NCI-H1092 (cell line): ENCODE data around the gene ESYT3.
"Not testable (repeated sequence)": the region's sequence is repeated elsewhere in the genome, so short reads cannot be mapped to it uniquely, and the experiment has no call there.

ENCODE experiments used
- DNase-seq: peaks from one replicate; lab custom pipeline; 2025; lab: John Stamatoyannopoulos, UW

Gene ESYT3

DNA sequence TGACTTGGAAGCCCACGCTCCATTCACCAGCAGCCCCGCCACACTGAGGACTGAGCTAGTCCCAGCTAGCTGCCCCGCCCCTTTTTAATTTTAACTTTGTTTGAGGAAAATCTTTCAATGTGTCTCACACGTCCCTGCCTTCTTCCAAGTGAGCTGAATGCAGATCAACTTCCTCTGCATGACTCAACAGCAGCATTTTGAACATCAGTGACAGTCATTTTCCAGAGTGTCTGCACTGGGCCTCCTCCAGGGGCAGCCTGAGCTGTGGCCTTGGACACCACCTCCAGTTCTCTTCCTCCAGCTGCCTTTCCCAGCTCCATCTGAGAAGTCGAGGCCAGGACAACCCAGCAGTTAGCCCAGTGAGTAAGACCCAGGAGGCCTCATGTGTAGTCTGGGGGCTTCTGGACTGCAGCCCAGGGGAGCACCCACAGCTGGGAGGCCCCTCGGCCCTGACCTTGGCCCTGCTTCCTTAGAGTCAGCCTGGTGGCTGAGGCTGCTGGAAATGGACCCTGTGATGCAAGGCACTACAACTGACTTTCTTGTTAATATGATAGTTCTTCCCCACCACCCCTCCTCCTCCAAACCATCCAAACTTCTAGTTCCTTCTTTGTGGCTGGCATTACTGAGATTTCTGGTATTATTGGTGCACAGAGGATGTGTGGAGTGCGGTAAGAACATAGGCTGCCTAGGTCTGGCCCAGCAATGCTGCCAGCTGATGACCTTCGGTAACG, 21.4 kb upstream of the ESYT3 start:
- DNase-seq, result no peak

DNA sequence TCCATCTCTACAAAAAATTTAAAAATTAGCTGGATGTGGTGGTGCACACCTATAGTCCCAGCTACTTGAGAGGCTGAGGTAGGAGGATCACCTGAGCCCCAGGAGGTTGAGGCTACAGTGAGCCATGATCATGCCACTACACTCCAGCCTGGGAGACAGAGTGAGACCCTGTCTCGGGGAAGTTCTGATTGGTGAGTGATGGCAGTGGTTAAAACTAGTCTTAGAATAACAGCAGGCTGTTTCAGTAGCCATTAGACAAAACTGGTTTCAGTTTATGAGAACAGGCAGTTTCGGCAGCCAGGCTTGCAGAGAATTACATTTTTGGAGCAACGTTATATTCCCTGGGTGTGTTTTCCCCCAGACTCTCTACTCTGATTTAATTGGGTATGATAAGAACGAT, 18.2 kb upstream of the ESYT3 start:
- DNase-seq, result not testable (repeated sequence)

DNA sequence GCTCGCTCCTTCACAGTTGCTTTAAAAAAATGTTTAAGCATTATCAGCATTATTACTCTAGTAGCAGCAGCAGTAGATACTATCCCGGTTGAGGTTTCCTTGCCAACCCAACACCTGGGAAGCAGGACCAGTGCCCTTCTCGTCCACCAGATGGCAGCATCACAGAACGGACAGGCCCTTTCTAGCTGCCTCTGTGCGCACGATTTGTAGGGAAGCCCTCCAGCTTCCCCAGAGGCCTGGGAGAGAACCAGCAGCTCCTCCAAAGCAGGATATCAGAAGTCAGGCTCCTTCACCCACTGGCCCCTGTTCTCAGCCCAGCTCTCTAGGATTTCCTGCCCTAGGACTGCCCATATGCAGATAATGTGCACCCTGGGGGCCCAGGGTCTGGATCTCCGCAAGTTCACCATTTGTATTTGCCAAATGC, 16.8 kb upstream of the ESYT3 start:
- peak; percentile 70 for DNase-seq

DNA sequence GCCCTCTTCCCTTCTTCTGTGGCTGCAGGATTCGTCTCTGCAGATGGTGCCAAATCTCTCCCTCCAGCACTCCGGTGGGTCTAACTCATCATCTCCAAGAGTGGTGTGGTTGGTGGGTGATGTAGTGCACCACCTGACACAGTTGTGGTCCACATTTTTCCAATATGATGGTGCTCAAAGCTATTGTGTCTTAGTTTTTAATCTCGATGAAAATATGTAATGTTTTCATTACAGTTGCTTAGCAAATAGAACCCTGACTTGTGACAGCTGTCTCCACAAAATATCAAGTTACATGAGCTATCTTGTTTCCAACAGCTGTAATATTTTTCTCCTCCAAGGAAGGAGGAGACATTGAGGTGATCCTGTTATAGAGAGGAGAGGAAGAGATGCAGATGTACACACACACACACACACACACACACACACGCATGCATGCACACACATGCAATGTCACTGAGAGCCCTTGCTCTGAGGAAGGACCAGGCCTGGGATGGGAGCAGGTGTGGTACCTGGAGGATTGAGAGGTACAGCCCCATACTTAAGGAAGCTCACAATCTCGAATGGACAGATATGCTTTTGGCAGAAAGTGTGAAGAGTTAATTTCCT, 15.7 kb upstream of the ESYT3 start:
- no peak for DNase-seq

DNA sequence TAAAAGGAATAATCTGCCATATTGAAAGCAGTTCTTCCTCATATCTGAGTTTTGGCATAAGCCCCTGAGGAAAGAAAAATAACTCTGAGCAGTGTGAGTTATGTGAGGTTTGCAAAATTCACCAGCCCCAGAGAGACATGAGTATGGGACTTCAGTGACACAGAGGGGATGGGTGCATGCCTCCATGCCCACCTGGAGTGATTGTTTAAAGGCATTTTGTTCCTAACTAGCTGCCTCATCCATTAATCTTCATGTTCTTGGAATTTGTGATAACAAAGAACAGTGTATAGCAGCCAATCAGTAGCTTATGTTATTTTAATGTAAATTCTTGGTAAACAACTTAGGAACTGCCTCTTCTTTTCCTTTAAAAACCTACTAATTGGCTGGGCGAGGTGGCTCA, 11.1 kb upstream of the ESYT3 start:
- no peak for DNase-seq

DNA sequence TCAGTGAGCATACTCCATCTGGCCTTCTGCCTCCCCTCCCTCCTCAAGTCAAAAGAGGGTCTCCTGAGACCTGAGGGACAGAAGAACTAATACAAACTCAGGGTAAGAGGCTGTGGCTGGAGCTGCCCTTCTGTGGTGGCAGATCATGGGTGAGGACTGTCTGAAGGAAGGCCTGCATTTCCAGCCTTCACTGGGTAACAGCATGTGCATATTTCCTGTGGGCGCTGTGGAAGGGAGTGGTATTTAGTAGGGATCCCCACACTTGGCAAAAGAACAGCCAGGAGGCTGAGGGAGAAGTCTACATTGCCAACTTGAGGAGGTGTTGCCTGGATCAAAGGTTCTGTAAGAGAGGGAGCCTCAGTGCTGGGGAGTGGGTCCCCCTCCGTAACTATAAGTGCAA, 10.1 kb upstream of the ESYT3 start:
- no peak for DNase-seq

DNA sequence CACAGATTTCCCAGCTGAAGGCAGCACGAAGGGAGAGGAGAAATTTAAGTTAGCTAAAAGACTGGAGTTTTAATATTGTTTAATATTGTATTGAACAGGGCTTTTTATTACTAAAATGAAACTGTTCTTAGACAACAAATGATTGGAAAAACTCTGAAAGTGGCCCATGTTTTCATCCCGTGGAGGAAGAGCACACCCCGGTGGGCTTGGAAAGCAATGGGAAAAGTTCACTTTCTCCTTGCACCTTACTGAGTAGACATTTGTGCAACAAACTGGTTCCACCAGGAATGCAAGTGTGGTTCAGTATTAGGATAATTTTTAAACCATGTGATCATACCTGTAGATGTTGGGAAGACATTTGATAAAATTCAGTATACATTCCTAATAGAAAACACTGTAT, 8.2 kb upstream of the ESYT3 start:
- DNase-seq, result no peak

DNA sequence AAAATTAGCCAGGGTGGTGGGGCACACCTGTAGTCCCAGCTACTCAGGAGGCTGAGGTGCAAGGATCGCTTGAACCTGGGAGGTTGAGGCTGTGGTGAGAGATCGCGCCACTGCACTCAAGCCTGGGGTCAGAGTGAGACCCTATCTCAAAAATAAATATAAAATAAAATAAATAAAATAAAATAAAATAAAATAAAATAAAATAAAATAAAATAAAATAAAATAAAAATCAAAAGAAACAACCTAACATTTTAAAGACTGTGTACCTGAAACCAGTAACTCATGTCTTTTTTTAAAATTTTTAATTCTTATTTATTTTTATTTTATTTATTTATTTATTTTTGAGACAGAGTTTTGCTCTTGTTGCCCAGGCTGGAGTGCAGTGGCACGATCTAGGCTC, 7.7 kb upstream of the ESYT3 start:
- DNase-seq, result not testable (repeated sequence)

DNA sequence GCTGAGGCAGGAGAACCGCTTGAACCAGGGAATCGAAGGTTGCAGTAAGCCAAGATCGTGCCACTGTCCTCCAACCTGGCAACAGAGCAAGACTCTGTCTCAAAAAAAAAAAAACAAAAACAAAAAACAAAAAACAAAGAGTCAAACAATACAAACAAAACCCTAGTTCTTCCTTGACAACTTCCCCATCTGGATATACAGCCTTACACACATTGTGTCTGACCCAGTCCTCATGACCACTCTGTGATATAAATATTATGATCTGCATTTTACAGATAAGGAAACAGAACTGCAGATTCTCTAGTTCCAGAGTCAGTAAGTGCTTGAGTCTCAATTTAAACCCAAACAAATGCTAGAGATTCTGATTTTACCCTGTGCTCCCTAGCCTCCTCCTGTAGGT, 4.8 kb upstream of the ESYT3 start:
- no peak for DNase-seq

DNA sequence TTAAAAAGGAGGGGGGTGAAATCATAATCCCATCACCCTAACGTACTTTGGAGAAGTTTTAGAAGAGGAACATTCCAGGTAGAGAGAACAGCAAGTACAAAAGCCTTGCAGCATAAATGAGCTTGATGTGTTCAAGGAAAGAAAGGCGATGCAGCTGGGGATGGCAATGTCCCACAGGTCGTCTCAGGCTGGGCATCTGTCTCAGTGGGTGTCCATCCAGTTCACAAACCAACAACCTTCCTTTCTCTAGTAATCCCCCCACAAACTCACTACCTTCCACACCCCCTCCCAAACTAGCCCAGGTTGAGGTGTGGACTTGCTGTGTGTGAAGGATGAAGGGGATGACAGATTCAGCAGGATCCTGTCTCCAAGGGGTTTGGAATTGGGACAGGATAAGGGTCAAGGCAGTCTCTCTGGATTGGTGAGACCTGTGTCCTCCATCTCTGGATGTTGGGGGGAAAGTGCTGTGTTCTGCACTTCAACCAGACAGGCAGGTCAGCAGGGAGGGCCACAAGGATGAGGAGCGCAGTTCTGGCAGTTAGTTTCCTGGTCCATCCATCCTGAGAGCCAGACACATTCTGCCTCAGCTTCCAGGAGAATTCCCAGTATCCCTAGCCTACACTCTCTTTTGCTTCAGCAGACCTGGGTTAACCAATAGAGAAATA, 1.7 kb upstream of the ESYT3 start:
- DNase-seq, result no peak

DNA sequence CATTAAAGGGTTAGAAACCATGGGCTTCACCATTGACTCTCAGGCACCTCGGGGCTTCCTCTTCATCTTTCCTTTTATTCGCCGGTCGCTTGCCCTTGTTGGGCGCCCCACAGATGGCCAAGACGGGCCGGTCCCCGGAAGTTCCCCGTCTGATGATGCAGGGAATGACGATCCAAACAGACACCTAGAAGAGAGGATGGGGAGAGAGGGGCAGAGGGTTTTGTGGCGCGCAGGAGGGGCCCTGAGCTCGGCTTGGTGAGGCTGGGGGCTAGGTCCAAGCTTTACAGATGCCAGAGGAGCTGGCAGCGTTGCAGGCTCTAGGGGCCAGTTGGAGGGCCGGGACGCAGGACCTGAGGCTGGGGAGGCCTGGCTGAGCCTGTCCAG, 532 bp upstream of the ESYT3 start:
- DNase-seq, result no peak

DNA sequence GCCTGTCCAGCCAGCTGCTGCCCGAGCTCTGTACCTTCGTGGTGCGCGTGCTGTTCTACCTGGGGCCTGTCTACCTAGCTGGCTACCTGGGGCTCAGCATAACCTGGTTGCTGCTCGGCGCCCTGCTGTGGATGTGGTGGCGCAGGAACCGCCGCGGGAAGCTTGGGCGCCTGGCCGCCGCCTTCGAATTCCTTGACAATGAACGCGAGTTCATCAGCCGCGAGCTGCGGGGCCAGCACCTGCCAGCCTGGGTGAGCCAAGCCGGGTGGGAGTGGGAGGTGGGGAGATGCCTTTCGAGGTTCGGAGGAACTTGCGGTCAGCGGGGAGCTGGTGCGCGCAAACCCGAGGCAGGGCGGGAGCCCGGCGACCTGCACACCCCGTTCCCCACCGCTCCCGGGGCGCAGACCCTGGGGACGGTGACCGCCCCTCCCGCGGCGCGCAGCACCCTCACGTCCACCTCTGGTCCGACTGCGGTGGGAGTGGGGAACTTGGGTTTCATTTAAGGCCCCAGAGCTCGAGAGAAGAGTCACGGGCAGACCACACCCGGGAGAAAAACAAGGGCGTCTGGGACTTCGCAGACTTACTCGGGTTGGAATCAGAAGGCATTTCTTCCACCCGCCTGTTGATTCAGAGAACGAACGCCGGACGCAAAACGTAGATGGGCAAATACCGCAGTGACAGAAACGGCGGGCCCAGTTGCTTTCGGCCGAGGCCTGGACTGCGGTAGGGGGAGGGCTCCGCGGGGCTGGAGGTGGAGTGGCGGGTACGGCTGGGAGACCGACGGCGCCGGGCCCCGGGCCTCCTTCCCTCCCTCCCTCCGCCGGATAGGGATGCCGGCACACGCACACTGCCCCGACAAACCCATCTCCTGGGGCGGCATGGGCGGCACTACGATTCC, 708 bp downstream of the ESYT3 start:
- no peak for DNase-seq

DNA sequence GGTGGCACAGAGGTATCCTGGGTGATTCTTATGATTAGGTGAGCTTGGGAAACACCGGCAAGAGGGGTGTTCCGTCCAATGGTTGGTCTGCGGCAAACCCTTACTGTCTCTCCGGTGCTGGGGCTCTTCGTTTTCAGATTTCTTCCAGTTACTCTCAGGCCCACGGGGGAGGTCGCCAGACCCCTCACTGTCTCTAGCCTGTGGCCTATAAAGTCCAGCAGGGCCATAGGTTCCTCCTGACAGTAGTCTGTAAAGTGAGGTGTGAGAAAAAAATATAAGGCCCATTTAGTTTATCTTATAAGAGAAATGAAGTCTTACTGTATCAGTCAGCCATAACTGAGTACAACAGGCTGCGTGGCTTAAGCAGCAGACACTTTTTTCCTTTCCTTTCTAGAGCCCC, 1.4 kb downstream of the ESYT3 start:
- DNase-seq, result no peak

DNA sequence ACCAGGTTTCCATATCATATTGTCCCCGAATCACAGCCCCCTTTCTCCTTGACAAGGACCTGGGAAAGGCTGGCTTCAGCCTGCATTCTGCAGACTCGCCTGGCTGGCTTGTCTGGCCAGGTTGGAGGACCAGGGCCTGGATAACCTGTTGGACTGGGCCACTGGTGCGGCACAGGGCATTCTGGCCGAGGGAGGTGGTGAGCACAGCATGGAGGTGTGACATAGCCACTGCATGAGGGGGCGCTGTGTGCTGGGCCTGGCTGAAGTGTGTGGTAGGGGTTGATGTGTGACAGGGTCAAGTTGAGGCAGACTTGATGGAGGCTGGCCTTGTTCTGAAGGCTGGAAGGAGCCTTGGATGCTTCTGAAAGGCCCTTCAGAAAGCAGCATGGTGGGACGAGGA, 2.9 kb downstream of the ESYT3 start:
- no peak for DNase-seq

DNA sequence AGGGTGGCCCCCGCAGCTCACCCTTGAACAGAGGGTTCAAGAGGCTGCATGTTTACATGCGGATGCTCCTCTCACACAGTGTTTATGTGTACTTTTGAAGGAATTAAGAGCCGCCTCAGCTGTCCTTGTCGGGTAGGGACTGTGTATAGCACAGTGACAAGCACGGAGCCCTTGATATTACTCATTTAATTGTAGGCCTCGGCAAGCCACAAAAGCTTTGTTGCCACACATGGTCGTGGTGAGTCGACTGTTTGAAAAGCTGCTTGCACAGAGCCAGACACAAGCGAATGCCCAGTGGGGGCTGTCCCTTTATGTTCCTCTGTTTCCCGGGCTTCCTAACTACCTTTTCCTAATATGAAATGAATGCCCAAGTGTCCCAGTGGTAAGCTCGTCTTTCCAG, 4.5 kb downstream of the ESYT3 start:
- no peak for DNase-seq

DNA sequence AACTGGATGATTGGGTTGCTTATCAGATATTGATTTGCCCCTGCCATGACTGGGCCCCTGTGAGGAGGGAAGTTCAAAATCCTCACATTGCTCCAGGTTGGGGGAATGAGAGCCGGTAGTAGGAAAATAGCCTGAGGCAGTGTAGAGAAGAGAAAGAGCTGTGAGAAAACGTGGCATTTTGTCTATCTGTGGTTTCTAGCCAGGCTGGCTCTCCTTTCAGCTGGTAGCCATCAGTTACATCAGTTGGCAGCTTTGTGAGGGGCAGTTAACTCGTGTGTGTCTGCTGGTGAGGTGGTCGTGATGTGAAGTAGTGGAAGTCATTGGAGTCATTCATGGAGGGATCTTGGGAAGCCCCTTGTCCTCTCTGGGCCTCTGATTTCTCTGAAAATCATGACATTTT, 5.2 kb downstream of the ESYT3 start:
- DNase-seq, result no peak

DNA sequence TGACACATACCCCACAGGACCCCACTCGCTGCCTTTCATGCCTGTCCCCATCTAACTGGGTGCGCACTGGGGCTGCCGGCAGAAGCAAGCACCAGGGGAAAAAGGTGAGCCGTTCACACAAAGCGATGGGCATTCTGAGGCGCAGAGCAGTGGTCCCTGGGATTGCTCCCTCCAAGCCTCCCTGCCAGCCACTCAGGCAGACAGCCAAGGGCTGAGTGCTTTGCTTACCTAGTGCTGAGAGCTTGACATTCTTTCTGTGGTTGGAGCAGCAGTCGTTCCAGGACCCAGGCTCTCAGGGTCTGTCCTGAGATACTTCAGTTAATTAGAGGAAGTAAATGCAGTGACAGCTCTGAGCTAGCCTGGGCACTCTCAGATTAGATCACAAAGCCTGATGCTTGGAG, 5.7 kb downstream of the ESYT3 start:
- peak; percentile 73 for DNase-seq

DNA sequence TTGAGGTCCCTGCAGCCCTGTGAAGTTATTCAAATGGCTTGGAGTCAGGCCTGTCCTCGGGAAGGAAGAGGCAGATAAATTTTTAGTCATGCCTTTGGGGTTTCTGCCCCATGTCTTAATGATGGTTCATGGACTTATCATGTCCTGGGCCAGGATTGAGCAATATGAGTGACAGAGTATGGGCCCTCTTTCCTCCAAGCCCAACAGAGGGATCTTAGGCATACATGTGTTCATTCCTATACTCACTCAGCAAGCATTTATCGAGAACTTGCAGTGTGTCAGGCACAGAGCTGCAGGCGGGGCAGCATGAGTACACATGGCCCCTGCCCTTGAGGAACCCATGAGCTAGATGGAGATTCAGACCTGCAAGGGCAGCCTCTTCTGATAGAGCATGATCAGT, 6.2 kb downstream of the ESYT3 start:
- no peak for DNase-seq

DNA sequence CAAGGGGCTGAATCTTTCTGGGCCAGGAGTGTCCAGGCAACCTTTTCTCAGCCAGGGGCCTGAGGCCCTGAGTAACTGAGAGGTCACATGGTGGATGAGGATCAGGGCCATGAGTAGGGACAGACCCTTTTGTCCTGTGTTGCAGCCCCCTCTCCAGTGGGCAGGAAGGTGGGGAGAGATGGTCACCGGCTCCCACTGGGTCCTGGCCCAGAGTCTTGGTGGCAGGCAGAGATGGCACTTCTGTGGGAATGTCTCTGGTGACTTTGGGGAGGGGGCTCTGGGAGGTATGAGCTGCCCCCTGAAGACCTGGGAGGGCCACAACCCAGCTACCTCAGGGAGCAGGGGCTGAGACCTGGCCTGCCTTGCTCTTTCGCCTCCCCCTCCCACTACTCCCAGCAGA, 6.8 kb downstream of the ESYT3 start:
- DNase-seq, result no peak

DNA sequence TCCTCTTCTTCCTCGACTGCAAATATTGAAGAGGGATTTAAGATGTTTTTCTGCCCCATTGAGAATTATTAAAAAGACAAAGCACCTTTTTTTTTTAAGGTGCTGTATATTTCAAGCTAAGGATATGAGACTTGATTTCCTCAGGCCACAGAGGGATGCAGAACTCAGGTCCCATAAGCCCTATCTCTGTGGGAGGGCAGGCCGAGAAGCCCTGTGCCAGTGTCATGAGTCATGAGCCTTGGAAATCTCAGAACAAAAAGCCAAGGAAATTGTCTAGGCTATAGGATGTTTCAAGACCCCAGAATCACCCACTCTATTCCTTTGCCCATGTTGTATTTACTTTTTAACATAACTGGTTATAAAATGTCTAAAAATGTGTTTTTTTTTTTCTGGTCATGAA, 7.3 kb downstream of the ESYT3 start:
- DNase-seq, result no peak

DNA sequence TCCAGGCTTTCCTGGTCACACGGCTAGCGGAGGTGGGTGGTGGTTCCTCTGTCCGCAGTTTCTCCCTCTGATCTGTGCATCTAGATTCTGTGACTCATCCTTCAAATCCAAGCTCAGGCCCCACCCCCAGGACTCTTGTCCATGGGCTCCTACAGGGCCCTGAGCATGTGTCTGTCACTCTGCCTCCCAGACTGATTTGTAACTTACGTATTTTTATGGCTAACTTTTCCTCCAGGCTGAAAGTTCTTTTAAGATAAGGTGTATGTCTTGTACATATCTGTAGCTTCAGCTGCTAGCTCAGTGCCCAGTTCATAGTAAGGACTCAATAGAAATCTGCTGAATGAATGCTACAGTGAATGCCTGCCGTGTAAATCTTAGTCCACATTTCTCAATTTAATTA, 8.0 kb downstream of the ESYT3 start:
- no peak for DNase-seq

DNA sequence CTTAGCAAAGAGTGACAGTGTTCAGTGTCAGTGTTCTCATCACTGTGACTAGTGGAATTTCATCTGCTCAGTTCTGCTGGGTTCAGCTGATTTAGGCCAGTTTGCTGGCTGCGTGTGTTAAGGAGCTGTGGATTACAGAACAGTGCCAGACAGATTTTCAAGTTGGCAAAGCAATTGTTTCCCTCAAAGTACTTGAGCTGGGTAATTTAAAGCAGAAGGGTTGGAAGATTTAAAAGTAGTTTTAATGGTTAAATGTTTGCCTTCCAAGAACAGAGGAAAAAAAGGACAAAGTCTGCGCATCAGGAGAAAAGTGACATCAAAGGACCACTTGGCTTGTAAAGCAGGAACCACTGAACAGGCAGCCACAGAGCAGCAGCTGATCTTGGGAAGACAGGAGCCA, 8.7 kb downstream of the ESYT3 start:
- no peak for DNase-seq
